T-helper 17 cell (primary cell): Measurements from ENCODE around the gene TMEFF2. TPM values are rescaled to one million over a fixed set of nuclear protein-coding genes. Genes with fewer than 3 reads are reported as not detected.

Experiments
- ATAC-seq: fragments of 150-1000 bp; cut with Tn5 transposase; 2 replicates; pipeline ENCODE4 v1.10.0; 2021; ENCODE audit warnings: mild to moderate bottlenecking, moderate library complexity
- DNase-seq, 3 donors: peaks; one replicate each; pipeline versions ENCODE4 v3.0.0 to v3.0.0-alpha.2; 2020 to 2021
- H3K9me3 ChIP-seq: one replicate; pipeline ENCODE4 v1.7.0; 2013; ENCODE audit warnings: low read length, mild to moderate bottlenecking; ENCODE audit not compliant: control insufficient read depth, poor library complexity, severe bottlenecking
- H3K27ac Mint-ChIP-seq: one replicate; pipeline ENCODE4 v1.8.0; 2022; ENCODE audit warnings: mild to moderate bottlenecking, moderate library complexity, mixed read lengths
- H3K27me3 Mint-ChIP-seq: one replicate; pipeline ENCODE4 v1.8.0; 2022; ENCODE audit warnings: mixed read lengths
- H3K36me3 Mint-ChIP-seq: one replicate; pipeline ENCODE4 v1.8.0; 2022; ENCODE audit warnings: low read depth, mixed read lengths
- H3K4me1 Mint-ChIP-seq: one replicate; pipeline ENCODE4 v1.8.0; 2022; ENCODE audit warnings: mild to moderate bottlenecking, mixed read lengths
- H3K4me3 Mint-ChIP-seq: one replicate; pipeline ENCODE4 v1.8.0; 2022; ENCODE audit warnings: mild to moderate bottlenecking, moderate library complexity, mixed read lengths
- total RNA-seq, 4 donors: library from RNA in 2 of 4; stranded (reverse) in 2 of 4; gene quantifications; one replicate each; pipeline ENCODE4 v1.2.3 and lab custom pipeline; 2022 to 2026

TMEFF2 gene
- total RNA-seq, 2 donors from 2014 or later, result not detected

GRCh38 chr2:192007581-192008228 is 187.0 kb downstream of the TMEFF2 start:
- no peak for DNase-seq
- Mint-ChIP-seq H3K36me3 (peaks cover 2% of the 10 kb centered on the region), H3K27ac (no peak overlapping the region), H3K4me3 (no peak overlapping the region), H3K27me3 (peaks cover 48% of the 10 kb centered on the region), H3K4me1 (peaks cover 3% of the 10 kb centered on the region)
- no peaks in the 10 kb centered on the region for H3K9me3 ChIP-seq
- no peak for ATAC-seq

DNA sequence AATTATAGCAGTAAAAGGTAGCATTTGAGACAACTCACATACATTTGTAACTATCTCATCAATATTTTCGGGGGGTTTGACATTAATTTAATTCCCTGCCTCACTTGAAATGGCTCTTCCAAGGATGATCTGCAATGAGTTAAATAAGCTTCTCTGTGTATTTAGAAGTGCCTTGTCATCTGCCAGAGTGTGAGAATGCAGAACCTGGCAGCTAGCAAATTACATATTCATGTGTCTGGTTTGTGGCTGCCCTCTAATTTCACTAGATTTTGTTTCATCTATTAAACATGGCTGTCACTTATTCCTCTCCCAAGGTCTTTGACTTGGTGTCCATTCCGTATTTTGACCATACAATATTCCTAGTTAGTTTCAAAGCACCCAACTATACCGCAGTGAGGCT is 189.5 kb downstream of the TMEFF2 start:
- Mint-ChIP-seq H3K27ac (no peak overlapping the region), H3K4me3 (no peak overlapping the region), H3K36me3 (peaks cover 2% of the 10 kb centered on the region), H3K4me1 (no peaks in the 10 kb centered on the region), H3K27me3 (peaks cover 44% of the 10 kb centered on the region)
- H3K9me3 ChIP-seq, result no peaks in the 10 kb centered on the region
- no peak for ATAC-seq
- no peak for DNase-seq

- no peaks in the 10 kb centered on the region for H3K9me3 ChIP-seq
- peaks cover 2% of the 10 kb centered on the region for H3K36me3 Mint-ChIP-seq
- H3K4me3 Mint-ChIP-seq, result no peak overlapping the region
- H3K4me1 Mint-ChIP-seq, result no peaks in the 10 kb centered on the region
- DNase-seq (no peak), ATAC-seq (no peak)
- no peak overlapping the region for H3K27ac Mint-ChIP-seq
- H3K27me3 Mint-ChIP-seq, result peaks cover 44% of the 10 kb centered on the region
Observed at GRCh38 chr2:192004188-192004963, 190.4 kb downstream of the TMEFF2 start.

DNA sequence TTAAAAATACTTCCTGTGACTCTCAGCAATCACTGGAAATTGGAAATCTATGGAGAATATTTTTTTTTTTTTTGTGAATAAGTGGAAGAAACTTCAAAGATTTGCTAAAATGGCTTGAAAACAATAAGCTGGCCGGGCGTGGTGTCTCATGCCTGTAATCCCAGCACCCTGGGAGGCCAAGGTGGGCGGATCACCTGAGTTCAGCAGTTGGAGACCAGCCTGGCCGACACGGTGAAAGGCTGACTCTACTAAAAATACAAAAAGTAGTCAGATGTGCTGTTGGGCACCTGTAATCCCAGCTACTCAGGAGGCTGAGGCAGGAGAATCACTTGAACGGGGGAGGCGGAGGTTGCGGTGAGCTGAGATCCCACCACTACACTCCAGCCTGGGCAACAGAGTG is 192.3 kb downstream of the TMEFF2 start:
- H3K9me3 ChIP-seq, result no peaks in the 10 kb centered on the region
- Mint-ChIP-seq H3K36me3 (no peaks in the 10 kb centered on the region), H3K4me3 (no peak overlapping the region), H3K27me3 (peaks cover 39% of the 10 kb centered on the region), H3K27ac (no peak overlapping the region), H3K4me1 (no peaks in the 10 kb centered on the region)
- ATAC-seq (no peak), DNase-seq (no peak)

- Mint-ChIP-seq H3K4me3 (no peak overlapping the region), H3K36me3 (no peaks in the 10 kb centered on the region), H3K27ac (no peak overlapping the region), H3K4me1 (no peaks in the 10 kb centered on the region), H3K27me3 (peaks cover 31% of the 10 kb centered on the region)
- no peak for DNase-seq
- no peak for ATAC-seq
- no peaks in the 10 kb centered on the region for H3K9me3 ChIP-seq
Observed at GRCh38 chr2:192000196-192000980, 194.3 kb downstream of the TMEFF2 start.

- H3K9me3 ChIP-seq, result no peaks in the 10 kb centered on the region
- DNase-seq (no peak), ATAC-seq (no peak)
- H3K4me1 Mint-ChIP-seq, result no peaks in the 10 kb centered on the region
- no peaks in the 10 kb centered on the region for H3K36me3 Mint-ChIP-seq
- no peak overlapping the region for H3K27ac Mint-ChIP-seq
- peaks cover 27% of the 10 kb centered on the region for H3K27me3 Mint-ChIP-seq
- no peak overlapping the region for H3K4me3 Mint-ChIP-seq
Observed at GRCh38 chr2:191999101-191999841, 195.5 kb downstream of the TMEFF2 start.

DNA sequence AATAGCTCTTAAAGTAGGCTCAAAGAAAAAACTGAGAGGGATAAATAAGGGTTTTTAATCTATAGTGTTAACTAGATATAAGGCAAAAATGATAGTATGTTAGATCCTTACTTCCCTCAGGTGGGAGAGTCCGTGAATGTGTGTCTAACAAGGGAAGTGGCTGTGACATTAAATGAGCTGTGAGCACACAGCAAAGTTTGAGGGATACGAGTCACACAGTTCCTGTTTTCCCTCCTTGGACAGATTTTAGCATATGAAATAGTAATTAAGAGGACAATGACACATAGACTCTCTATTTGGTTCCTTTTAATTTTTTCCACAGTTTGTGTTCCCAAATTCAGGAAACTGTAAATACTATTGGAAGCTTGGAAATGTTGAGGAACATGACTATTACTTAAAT is 199.4 kb downstream of the TMEFF2 start:
- Mint-ChIP-seq H3K4me1 (peaks cover 2% of the 10 kb centered on the region), H3K4me3 (no peak overlapping the region), H3K27ac (no peak overlapping the region), H3K27me3 (peaks cover 22% of the 10 kb centered on the region), H3K36me3 (no peaks in the 10 kb centered on the region)
- ATAC-seq, result no peak
- no peaks in the 10 kb centered on the region for H3K9me3 ChIP-seq
- DNase-seq, result no peak

DNA sequence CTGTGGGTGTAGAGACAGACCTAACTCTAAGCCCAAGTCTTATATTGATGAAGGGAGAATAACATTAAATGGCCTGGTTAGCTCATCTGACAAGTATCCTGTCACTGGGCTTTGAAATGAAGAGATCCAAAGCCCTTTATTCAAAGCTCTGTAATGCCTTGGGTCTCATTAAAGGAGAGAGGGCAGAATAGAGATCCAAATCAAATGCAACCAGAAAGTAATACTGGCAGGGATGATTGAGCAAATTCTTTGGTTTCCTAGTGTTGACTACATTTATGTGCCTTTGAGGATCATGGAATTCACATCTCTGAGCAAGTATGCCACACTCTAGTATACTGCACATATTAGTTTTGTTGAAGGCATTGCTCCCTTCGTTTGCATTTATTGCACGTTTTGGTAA is 200.0 kb downstream of the TMEFF2 start:
- Mint-ChIP-seq H3K4me3 (no peak overlapping the region), H3K27ac (no peak overlapping the region), H3K4me1 (peaks cover 2% of the 10 kb centered on the region), H3K27me3 (peaks cover 21% of the 10 kb centered on the region), H3K36me3 (no peaks in the 10 kb centered on the region)
- ATAC-seq, result no peak
- no peak for DNase-seq
- H3K9me3 ChIP-seq, result no peaks in the 10 kb centered on the region

DNA sequence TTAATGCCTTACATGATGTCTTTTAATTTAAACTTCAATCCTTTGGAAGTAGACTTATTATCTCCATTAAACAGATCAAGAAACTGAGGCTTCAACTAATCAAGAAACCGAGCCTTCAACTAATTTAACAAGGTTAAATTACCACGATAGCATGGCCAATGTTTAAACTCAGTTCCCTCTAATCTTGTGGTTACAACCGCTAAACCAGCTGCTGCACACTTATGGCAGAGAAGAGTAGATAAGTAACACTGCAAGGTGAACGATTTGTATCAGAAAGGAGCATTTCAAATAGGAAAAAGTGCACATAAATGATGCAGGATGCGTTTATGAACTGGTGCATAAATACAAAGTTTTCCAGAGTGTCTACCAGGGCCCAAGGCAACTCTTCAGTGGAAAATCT is 203.3 kb downstream of the TMEFF2 start:
- no peak overlapping the region for H3K4me3 Mint-ChIP-seq
- no peak overlapping the region for H3K27ac Mint-ChIP-seq
- no peaks in the 10 kb centered on the region for H3K9me3 ChIP-seq
- H3K36me3 Mint-ChIP-seq, result no peaks in the 10 kb centered on the region
- H3K27me3 Mint-ChIP-seq, result peaks cover 9% of the 10 kb centered on the region
- ATAC-seq, result no peak
- peaks cover 2% of the 10 kb centered on the region for H3K4me1 Mint-ChIP-seq
- no peak for DNase-seq

DNA sequence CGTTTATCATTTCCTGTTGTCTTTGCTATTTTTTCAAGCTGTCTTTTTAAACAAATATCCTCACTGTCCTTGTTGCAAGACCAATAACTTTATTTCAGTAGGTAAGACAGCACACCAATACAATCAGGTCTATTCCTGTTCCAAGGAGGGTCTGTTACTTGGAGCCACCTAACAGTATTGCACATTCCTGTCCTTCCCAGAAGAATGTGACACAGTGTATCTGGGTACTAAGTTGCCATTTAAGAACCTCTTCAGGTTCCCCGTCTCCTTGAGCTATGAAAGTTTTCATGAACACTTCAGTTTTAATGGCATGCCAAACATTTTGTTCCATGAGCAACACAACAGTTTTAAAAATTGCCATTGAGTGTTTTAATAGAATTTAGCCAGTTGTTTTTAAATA is 209.0 kb downstream of the TMEFF2 start:
- no peak for DNase-seq
- Mint-ChIP-seq H3K27me3 (peaks cover 9% of the 10 kb centered on the region), H3K4me3 (no peak overlapping the region), H3K4me1 (no peaks in the 10 kb centered on the region), H3K27ac (no peak overlapping the region), H3K36me3 (no peaks in the 10 kb centered on the region)
- no peaks in the 10 kb centered on the region for H3K9me3 ChIP-seq
- no peak for ATAC-seq

GRCh38 chr2:191983591-191983990 is 211.1 kb downstream of the TMEFF2 start:
- no peaks in the 10 kb centered on the region for H3K9me3 ChIP-seq
- Mint-ChIP-seq H3K4me3 (no peak overlapping the region), H3K27me3 (peaks cover 18% of the 10 kb centered on the region), H3K36me3 (no peaks in the 10 kb centered on the region), H3K27ac (no peak overlapping the region), H3K4me1 (no peaks in the 10 kb centered on the region)
- no peak for DNase-seq
- no peak for ATAC-seq

GRCh38 chr2:191983186-191983585 is 211.5 kb downstream of the TMEFF2 start:
- ATAC-seq (no peak), DNase-seq (no peak)
- Mint-ChIP-seq H3K4me3 (no peak overlapping the region), H3K27ac (no peak overlapping the region), H3K4me1 (no peaks in the 10 kb centered on the region), H3K27me3 (peaks cover 18% of the 10 kb centered on the region), H3K36me3 (no peaks in the 10 kb centered on the region)
- H3K9me3 ChIP-seq, result no peaks in the 10 kb centered on the region

DNA sequence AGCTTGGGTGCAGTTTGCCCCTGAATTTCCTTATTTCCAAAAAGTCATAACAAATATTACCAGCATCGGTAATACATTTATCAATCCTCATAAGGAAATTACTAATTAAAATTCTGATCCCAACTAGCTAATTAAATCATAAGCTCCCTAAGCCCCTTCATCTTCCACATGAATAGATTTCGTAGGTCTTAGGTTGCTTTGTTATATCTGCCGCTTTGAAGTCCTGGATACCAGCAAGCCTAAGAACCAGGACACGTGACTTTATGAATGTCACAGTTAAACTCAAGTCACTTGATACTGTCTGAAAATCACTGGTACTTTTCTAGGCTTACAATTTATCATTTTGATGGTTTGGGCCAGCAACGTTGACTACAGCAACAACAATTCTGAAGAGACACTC is 213.0 kb downstream of the TMEFF2 start:
- no peaks in the 10 kb centered on the region for H3K9me3 ChIP-seq
- Mint-ChIP-seq H3K4me1 (no peaks in the 10 kb centered on the region), H3K4me3 (no peak overlapping the region), H3K27ac (no peak overlapping the region), H3K36me3 (no peaks in the 10 kb centered on the region), H3K27me3 (peaks cover 23% of the 10 kb centered on the region)
- no peak for ATAC-seq
- DNase-seq, result no peak
